Cardiac ventricle fibroblast (primary cell): Measurements from ENCODE around the gene ZNF282. TPM values are rescaled to one million over a fixed set of nuclear protein-coding genes. Genes with fewer than 3 reads are reported as not detected.

Experiments used
- total RNA-seq: library from RNA; depleted of rRNA; stranded (reverse); fragments of >200 nt; gene quantifications from 2 replicates; pipeline ENCODE4 v1.2.3, GENCODE V29; 2015

Gene ZNF282
- 21.4 and 25.5 TPM in 2 replicates for total RNA-seq

DNA sequence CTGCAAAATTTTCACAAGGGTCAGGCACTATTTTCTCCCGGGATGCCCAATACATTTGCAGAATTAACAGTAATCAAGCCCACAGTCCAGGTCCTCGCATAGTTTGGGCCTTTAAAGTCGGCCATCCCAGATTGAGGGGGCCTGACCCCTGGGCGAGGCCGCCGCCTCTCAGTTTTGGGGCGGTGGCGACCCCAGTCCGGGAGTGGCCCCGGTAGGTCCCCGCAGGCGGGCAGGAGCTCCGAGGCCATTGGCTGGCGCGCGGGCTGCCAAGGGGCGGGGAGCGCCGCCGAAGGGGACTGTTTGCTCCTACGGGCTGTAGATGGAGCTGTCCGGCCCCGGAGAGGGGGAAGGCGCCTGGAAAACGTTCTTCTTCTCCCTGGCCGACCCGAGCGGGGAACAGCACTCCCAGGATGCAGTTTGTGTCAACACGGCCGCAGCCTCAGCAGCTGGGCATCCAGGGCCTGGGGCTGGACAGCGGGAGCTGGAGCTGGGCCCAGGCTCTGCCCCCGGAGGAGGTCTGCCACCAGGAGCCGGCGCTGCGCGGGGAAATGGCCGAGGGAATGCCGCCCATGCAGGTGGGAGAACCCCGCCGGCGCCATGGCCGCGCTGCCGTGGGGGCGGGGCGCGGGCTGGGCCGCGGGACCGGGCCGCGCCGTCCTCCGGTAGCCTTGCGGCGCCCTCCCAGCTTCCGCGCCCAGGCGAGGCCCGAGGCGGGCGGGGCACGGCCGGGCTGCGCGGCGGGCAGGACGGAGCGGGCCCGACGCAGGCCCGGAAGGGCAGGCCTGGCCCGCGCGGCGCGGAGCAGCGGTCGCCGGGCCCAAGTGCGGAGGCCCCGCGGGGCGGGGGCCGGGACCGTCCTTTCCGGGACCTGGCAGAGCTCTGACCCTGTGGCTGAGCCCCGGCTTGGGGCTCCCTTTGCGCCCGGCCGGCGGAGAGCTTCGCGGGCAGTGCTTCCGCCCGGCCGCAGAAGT lies at the start of gene ZNF282:
Gene ZNF282 (plus strand): TSS at position 367 of the 971 bp plus-strand sequence. CDS start 44 bp downstream, at position 411.

DNA sequence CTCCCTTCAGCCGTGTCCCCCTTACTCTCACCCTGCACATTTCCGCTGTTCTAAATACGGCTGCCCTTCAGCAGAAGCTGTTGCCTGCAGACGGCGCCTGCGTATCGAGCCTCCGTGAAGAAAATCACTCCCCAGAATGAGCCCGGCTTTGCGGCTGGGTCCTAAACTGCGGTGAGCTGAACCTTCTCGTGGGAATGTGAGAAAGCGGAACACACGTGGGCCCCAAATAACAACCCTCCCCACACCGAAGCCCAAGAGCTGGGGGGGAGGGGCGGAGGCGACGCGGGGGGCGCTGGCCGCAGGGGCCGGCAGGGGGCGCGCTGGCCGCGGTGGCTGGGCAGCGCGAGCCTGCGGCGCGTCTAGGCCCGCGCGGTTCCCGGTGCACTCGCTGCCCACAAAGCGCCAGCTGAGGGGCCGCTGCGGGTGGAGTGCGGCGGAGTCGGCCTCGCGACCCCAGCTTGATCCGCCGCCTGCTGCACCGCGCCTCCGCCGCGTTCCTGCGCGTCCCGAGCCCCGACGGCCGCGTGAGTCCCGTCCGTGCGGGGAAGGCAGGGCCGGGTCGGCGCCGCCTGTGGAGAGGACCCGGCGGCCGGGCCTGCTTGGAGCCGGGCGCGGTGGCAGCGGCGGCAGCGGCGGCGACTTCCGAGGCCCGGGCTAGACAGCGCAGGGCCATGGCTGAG lies 48.1 kb upstream of the ZNF282 start, which contains the start of gene ZNF398:
Gene ZNF398 (plus strand): TSS at position 382 of the 680 bp plus-strand sequence. CDS start 290 bp downstream, at position 672.

DNA sequence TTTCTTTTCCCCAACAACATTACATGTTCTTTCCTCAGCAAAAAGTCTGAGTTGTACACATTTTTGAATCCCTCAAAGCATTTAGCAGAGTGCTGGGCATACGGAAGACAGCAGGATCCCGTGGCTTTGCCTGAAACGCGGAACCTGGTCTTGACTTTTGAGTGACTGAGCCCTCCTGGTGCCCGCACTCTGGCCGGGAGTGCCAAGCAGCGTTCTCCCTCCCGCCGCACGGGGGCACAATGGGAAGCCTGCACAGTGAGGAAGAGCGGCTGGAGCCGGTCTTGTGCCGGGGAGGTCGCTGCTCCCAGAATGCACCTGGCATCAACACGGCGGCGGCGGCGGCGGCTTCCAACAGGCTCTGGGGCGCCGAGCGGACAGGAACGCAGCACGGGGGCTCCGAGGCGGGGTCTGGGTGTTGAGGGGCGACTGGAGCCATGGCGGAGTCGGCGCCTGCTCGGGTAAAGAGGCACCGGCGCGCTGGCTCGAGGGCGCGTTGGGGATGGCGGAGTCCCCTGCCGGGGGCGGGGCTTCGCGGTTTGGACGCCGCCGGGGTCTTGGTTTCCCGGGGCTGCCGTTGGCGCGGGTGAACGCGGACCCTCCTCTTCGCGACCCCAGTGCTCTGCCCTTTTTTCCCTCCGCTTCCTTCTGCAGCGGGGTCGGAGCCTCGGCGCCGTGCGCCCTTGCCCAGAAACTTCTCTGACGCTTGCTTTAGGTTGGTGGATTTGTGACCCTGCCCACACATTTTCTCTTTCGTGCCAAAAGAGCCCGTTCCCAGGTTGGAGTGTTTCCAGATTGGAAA lies 44.2 kb downstream of the ZNF282 start, which contains the start of gene ZNF212:
Gene ZNF212 (plus strand): TSS at position 307 of the 799 bp plus-strand sequence. CDS start 128 bp downstream, at position 435.

DNA sequence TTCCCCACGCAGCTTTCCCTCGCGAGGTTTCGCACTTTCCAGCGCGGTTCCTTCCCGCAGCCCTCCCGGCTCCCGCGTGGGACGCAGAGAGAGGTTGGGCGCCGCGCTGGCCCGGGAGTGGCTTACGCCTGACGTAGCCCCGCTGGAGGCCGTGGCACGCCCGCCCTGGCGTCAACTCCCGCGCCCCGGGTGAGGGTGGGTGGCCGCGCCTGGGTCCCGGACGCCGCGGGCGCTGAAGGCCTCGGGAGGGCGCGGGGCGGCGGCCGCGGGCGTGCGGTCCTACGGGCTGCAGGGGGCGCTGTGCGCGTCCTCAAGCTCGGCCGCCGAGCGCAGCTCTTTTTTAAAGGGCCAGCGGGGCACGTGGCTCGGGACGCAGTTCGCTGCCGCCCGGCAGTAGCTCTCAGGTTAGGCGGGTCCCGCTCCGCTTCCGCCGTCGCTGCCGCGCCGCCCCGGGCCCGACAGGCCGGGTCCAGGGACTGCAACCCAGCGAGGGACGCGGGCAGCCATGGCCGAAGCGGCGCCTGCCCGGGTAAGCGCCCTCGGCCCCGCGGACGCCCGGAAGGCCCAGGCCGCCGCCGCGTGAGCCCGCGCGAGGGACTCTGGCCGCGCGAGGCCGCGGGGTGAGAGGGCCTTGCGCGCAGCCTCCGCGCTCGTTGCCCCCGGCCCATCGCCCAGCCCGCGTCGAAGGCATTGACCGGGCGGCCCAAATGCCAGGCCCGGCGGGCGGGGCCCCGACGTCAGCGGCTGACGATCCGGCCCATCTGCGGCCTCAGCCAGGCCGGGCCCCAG lies 66.7 kb downstream of the ZNF282 start, which contains the start of gene ZNF783:
Gene ZNF783 (plus strand): TSS at position 368 of the 789 bp plus-strand sequence. CDS start 138 bp downstream, at position 506.

Other genes starting within 250 kb of the ZNF282 start
- gene PDIA4, start 167.0 kb upstream of the ZNF282 start, total RNA-seq = 207 and 246 TPM in 2 replicates
- 4.7 and 5.2 TPM in 2 replicates for gene ZNF786, start 104.8 kb upstream of the ZNF282 start, total RNA-seq
- gene ZNF425, start 69.2 kb upstream of the ZNF282 start, total RNA-seq = 2.4 and 3.5 TPM in 2 replicates
- 12.6 and 15.2 TPM in 2 replicates for gene ZNF398, start 48.1 kb upstream of the ZNF282 start, total RNA-seq
- gene ZNF212, start 44.1 kb downstream of the ZNF282 start, total RNA-seq = 6.1 and 8.2 TPM in 2 replicates
- gene ZNF783, start 66.7 kb downstream of the ZNF282 start, total RNA-seq = 7.3 and 8.3 TPM in 2 replicates